Measurements from ENCODE around the gene DNPH1.

Gene DNPH1

GRCh38 chr6:43248791-43249190, 19.5 kb upstream of the DNPH1 start:
- intact Hi-C loops (cut with DNase I), result loop anchor here (5.0 to 10.0 kb wide), 2 partner anchors 76 to 116 kb away; partner anchors contain the start of genes SRF and ZNF318
- DNase-seq, result no peak

GRCh38 chr6:43248101-43248500, 18.8 kb upstream of the DNPH1 start:
- intact Hi-C loops (cut with DNase I), result loop anchor here (5.0 to 10.0 kb wide), 2 partner anchors 76 to 117 kb away; partner anchors contain the start of genes SRF and ZNF318
- DNase-seq, result no peak

- intact Hi-C loops (cut with DNase I), result loop anchor here (5.0 to 10.0 kb wide), 2 partner anchors 75 to 117 kb away; partner anchors contain the start of genes SRF and ZNF318
- DNase-seq, result peak; percentile 73 to 97 (median 92)
Measured at GRCh38 chr6:43247114-43247999, 18.1 kb upstream of the DNPH1 start.

- intact Hi-C loops (cut with DNase I), result loop anchor here (5.0 to 10.0 kb wide), 2 partner anchors 74 to 118 kb away; partner anchors contain the start of genes SRF and ZNF318
- peak; percentile 50 to 91 (median 77) for DNase-seq
Measured at GRCh38 chr6:43246301-43247113, 17.2 kb upstream of the DNPH1 start.

GRCh38 chr6:43243664-43244321, 14.5 kb upstream of the DNPH1 start:
- DNase-seq, result peak in 1 of 42 donors; percentile 26
- intact Hi-C loops (cut with DNase I), result loop anchor here (10.0 kb wide), 1 partner anchor 121 kb away; the partner anchor contains the start of gene ZNF318

GRCh38 chr6:43242908-43243663, 13.8 kb upstream of the DNPH1 start, which contains the start of gene TTBK1:
TSS of gene TTBK1 (plus strand) at chr6:43243481. CDS start at chr6:43246661, 3,180 bp downstream.
- peak; percentile 31 to 92 (median 77) for DNase-seq
- intact Hi-C loops (cut with DNase I), result loop anchor here (10.0 kb wide), 1 partner anchor 122 kb away; the partner anchor contains the start of gene ZNF318

- no peak for DNase-seq
- intact Hi-C loops (cut with DNase I), result loop anchor here (10.0 kb wide), 1 partner anchor 123 kb away; the partner anchor contains the start of gene ZNF318
Measured at GRCh38 chr6:43241446-43241845, 12.2 kb upstream of the DNPH1 start.

GRCh38 chr6:43240950-43241349, 11.7 kb upstream of the DNPH1 start:
- no peak for DNase-seq
- intact Hi-C loops (cut with DNase I), result loop anchor here (10.0 kb wide), 1 partner anchor 124 kb away; the partner anchor contains the start of gene ZNF318

- DNase-seq, result no peak
- intact Hi-C loops (cut with DNase I), result no loop called here
Measured at GRCh38 chr6:43239054-43239453, 9.8 kb upstream of the DNPH1 start.

GRCh38 chr6:43235841-43236240, 6.6 kb upstream of the DNPH1 start:
- intact Hi-C loops (cut with DNase I), result no loop called here
- DNase-seq, result no peak

GRCh38 chr6:43231735-43232450, 2.6 kb upstream of the DNPH1 start:
- intact Hi-C loops (cut with DNase I), result no loop called here
- peak in 1 of 42 donors; percentile 3 for DNase-seq

GRCh38 chr6:43231053-43231452, 1.8 kb upstream of the DNPH1 start:
- intact Hi-C loops (cut with DNase I), result no loop called here
- DNase-seq, result peak in 1 of 42 donors; percentile 4

- DNase-seq, result no peak
- intact Hi-C loops (cut with DNase I), result no loop called here
Measured at GRCh38 chr6:43229803-43230620, 731 bp upstream of the DNPH1 start.

GRCh38 chr6:43226192-43226851, 3.0 kb downstream of the DNPH1 start:
- intact Hi-C loops (cut with DNase I), result no loop called here
- peak in 2 of 42 donors; percentile 5 to 7 for DNase-seq

GRCh38 chr6:43223175-43223574, 6.1 kb downstream of the DNPH1 start:
- no peak for DNase-seq

More at GRCh38 chr6:43223175-43223574, 6.1 kb downstream of the DNPH1 start:
- intact Hi-C loops (cut with DNase I), result no loop called here

All from head of caudate nucleus (tissue), 42 donors.